ENCODE data around the gene TMEM176A.

TMEM176A gene

GRCh38 chr7:150820578-150821198 lies 20.1 kb downstream of the TMEM176A start:
- no peak for DNase-seq

DNA sequence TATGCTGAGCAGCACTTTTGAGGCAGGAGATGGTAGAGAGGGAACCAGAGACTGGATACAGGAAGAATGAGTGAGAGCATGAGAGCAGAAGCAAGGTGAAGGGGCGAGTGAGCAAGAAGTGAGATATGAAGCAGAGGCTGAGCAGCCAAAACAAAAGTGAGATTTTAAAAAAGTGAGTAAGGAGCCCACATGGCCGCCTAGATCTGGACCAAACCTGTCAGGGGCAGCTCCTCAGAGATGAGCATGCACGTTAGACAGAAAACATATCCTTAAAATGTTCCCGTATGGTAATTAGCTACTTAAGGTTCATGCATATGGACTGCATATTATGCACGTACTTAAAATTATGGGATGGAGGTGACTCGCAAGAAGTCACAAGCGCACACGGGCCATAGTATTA lies 22.5 kb downstream of the TMEM176A start:
- DNase-seq, result no peak

- DNase-seq, result no peak
Measured at GRCh38 chr7:150823484-150824126, 23.0 kb downstream of the TMEM176A start.

DNA sequence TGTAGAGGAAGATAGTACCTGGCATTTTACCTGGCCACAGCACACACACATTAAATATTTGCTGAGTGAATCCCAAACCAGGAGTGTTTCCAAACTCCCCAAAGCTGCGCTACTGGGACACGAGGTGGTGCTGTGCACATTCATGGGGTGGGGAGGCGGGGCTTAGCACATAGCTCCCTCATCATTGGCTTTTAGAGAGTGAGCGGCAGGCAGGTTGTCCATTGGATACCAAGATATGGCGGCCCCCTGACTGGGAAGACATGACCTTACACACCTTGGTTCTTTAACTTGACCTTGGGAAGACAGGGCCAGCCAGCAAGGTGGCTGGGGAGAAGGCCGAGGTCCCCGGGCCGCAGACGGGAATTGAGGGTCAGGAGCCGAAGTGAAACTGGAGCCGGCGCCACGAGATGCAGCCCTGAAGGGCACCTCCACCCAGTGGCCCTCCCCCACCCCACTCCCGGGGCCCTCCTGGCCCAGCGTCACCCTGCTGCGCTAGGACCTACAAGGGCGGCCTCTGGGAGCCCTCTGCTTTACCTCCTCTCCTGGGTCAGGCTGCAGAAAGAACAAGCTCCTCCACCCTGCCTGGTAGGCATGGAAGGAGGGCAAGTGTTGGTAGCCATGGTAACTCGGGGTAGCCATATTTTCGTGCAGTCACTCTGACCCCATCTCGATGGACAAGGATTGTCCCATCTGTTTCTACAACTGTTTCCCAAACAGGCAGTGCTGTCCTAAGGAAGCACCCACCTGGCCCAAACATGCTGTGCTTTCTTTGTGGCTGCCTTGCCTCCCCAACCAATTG lies 24.0 kb downstream of the TMEM176A start:
- DNase-seq, result no peak

DNA sequence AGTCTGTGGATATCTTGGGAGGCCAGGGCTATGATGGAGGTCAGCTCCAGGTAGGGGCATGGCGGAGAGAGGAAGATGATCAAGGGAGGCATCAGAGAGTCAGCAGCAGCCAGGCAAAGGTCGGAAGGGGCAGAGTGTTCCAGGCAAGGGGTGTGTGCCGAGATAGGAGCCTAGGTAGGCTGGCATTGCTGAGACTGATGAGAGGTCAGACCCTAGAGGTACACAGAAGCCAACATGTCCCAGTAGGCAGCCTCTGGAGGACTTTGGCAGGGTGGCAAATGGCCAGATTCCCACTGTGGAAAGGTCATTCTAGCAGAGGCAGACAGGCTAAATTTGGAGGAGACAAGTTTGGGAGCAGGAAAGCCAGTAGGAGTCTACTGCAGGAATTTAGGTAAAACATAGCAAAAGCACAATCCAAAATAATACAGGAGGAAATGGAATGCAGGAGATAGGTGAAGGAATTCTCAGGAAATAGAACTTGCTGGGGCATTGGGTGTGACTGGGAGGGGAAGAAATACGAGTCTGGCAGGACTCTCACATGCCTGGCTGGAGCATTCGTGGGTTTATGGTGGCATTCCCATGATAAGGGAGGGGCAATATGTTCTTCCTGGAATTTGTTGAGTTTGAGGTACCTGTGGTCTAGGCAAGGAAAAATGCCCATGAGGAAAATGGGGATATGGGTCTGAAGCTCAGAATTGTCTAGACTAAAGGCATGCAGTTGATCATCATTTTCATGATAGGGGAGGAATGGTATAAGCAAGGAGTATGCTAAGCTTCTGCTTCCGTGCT lies 25.7 kb downstream of the TMEM176A start:
- no peak for DNase-seq

DNA sequence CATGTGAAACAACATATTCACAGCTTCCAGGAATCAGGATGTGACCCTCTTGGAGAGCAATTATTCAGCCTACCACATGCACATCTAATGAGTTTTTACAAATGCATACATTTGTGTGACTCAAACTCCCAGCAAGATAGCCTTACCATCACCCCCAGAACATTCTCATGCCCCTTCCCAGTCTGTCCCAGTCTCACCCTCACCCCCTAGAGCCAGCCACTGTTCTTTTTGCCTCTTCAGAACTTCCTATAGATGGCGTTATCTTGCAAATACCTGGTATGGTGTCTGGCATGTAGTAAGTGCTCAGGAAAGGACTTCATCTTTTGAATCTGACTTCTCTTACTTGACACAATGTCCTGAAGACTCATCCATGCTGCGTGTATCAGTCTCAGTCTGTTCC lies 27.8 kb downstream of the TMEM176A start:
- no peak for DNase-seq

DNA sequence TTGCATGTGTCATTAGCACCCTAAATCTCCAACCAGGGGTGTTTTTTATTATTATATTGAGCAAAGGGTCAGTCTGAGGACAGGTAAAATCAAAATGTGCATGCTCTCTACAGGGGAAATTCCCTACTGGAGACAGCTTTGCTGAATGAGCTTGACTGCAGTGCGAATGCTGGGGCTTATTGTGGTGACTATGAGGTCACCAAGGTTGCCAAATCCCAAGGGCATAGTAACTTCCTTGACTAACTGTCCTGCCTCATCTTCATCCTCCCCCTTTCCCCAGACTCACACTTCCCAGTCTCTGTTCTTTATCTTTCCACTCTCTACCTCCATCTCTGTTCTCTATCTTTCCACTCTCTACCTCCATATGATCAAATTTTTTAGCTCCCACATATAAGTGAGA lies 28.9 kb downstream of the TMEM176A start:
- DNase-seq, result no peak

DNA sequence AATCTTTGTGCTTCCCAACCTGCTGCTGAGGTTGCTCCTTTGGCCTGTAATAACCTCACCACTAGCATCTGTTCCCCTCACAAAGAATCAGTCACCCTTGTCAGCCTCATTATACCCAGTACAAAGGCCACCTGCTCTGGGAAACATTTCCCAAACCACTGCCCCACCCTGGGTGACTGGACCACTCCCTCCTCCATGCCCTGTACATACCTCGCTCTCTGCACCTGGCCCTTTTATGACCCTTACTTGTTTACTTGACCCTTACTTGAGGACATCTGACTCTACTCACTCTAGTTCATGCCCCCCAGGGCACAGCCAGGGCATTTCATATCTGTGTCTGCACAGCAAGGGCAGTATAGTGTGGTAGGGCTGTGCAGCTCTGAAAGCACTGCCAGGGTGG lies 30.4 kb downstream of the TMEM176A start:
- DNase-seq, result no peak

DNA sequence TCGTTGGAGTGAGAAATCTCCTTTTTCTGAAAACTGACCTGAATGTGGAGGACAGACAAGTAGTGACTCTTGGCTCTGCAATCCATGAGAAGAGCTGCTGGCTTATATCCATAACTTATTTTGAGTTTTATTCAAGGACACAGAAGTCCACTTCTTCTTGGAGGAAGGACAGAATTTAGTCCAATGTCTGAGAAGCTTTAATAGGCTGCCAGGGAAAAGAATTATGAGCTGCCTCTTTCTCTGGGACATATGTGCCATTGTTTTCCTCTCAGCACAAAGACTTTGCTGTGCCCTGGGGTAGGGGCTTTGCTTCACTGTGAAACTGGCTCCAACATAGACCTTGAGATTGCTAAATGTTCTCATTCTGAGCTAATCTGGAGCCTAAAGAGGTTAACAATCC lies 31.3 kb downstream of the TMEM176A start:
- DNase-seq, result no peak

DNA sequence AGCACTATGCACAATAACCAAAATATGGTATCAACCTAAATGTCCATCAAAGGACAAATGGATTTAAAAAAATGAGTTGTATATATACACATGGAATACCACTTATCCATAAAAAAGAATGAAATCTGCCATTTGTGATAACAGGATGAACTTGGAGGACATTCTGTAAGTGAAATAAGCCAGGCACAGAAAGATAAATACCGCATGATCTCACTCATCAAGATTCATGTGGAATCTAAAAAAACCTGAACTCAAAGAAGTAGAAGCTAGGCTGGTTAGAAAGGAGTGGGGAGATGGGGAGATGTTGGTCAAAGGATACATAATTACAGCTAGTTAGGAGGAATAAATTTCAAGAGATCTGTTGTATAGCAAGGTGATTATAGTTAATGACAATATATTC lies 34.5 kb downstream of the TMEM176A start:
- no peak for DNase-seq

DNA sequence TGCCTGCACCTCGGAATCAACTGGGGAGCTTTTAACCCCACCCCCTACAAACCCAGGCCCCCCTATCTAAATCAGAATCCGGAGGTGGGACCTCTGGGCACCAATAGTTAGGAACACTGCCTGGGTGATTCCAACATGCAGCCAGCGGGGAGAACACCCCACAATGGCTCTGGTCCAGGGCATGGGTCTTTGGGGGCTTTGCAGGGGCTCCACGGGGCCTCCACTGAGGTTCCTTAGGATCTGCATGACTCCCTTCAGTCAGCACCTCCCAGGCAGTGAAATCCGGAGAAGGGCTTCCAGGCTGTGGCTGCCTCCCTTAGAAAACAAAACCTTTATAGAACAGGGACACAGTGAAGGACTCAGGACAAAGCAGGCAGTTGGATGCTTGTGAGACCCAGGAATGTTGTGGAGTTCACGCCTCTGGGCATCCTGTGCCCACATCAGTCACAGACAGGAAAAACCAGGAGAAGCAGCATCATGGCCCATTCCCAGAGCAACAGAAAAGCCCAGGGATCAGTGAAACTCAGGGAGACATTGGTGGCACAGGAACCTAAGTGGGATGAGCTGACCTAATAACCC lies 35.2 kb downstream of the TMEM176A start:
- no peak for DNase-seq

- no peak for DNase-seq
Measured at GRCh38 chr7:150838965-150839650, 38.5 kb downstream of the TMEM176A start.

DNA sequence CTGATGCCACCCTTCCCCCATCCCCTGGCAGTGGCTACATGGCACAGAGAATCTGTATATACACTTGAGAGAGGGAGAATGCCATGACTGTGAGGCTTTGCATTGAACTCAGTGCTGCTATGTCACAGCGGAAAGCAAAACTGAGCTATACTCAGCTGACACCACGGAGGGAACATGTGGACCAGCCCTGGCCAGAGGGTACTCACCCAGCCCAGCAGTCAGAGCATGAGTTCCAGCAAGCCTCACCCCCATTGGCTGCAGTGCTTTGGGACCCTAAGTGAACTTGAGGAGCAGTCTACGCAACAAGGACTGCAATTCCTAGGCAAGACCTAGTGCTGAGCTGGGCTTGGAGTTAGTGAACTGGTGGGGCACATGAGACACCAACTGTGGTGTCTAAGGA lies 41.4 kb downstream of the TMEM176A start:
- no peak for DNase-seq

- DNase-seq, result no peak
Measured at GRCh38 chr7:150842716-150843115, 42.1 kb downstream of the TMEM176A start.

DNA sequence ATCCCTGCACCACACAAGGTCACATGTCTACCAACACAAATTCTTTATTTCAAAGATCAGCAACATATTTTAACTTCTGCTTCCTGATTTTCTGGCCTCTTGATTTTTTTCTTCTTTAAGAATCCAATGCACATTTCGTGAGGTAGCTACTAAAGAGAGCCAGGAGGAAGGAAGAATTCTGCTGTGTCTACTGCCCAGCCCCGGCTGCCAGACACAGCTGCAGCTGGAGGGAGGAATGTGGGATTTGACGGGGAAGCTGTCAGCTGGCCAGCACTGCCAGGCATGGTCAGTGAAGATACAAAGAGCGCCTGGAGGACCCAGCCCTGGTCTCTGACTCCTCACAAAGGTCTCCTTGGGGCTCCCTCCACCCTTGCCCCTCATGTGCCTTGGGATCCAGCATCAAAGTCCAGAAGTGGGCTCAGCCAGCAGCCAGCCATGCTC lies 44.9 kb downstream of the TMEM176A start:
- DNase-seq, result no peak

DNA sequence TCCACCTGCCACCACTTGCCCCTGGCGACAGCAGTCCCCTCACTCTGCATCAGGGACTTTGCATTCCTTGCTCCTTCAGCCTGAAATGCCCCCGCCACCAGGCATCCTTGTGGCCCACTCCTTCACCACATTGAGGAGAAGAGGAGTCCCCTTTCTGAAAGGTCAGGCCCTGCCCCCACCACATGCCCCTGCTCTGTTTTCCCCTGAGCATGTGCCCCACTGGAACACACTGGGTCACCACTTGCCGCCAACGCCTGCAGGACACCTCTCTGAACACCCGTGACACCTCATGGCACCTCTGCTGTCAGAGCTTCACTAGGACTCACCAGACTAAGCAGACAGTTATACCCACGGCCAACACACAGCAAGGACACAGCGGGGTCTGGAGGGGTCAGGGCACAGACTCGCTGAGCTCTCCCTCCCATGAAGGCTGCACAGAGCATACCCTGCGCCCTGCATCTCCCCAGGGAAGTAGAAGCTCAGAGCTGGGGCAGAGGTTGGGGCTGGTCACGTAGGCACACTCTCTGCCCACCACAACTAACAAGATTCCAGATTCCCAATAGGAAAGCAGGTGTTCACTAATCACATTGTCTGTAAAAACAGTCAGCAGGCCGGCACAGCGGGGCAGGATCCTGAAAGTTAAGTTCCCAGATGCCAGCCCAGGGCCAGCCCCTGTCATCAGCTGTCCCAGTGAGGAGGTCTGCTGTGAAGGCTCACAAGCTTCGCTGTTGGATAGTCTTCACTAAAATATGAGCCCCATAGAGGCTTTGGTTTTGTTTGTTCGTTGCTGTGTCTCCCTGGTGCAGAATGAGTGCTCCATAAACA lies 45.9 kb downstream of the TMEM176A start:
- DNase-seq, result no peak

DNA sequence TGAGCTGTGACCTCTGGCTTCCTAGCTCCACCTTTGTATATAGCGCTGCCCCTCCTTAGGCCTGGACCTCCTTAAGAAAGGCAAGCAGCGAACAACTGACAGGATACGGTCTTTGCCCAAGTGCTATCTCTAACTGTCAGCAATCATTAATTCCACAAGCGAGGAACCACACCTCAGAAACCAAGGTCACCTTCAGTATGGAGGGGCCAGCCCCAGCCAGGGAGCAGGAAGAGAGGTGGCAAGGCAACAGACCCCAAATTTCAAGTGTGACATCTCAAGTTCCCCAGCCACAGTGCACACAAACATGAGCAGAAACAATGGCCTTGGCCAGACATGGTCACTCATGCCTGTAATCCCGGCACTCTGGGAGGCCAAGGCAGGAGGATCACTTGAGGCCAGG lies 47.0 kb downstream of the TMEM176A start:
- DNase-seq, result no peak

GRCh38 chr7:150848111-150848510 lies 47.5 kb downstream of the TMEM176A start:
- DNase-seq, result no peak

GRCh38 chr7:150848561-150849115 lies 48.1 kb downstream of the TMEM176A start:
- no peak for DNase-seq

GRCh38 chr7:150849204-150849775 lies 48.7 kb downstream of the TMEM176A start:
- DNase-seq, result no peak

GRCh38 chr7:150850273-150850672 lies 49.7 kb downstream of the TMEM176A start:
- DNase-seq, result no peak
